ENCODE results near the gene SLC17A2. TPM values are rescaled to one million over a fixed set of nuclear protein-coding genes. Genes with fewer than 3 reads are reported as not detected.

The SLC17A2 gene
- total and polyA plus RNA-seq, 2 donors (not counting 1 experiment from before 2014, with no cell fraction given), result not detected

GRCh38 chr6:25878721-25879322, 51.7 kb downstream of the SLC17A2 start:
- CTCF ChIA-PET, result interaction anchor here (0.5 kb wide), 1 partner anchor 190 kb away, joined by 3 read pairs; no protein-coding TSS in a partner anchor
- H2AFZ ChIP-seq (ENCODE audit: insufficient read depth, low read depth, low read length, poor library complexity, severe bottlenecking), result no peak overlapping the region
- TF ChIP-seq EZH2 (IDR thresholded peaks at IDR 0.05; ENCODE audit: borderline replicate concordance, insufficient read depth, low read depth, low read length, poor library complexity, severe bottlenecking), result no peak
- TF ChIP-seq, protein P1, sequence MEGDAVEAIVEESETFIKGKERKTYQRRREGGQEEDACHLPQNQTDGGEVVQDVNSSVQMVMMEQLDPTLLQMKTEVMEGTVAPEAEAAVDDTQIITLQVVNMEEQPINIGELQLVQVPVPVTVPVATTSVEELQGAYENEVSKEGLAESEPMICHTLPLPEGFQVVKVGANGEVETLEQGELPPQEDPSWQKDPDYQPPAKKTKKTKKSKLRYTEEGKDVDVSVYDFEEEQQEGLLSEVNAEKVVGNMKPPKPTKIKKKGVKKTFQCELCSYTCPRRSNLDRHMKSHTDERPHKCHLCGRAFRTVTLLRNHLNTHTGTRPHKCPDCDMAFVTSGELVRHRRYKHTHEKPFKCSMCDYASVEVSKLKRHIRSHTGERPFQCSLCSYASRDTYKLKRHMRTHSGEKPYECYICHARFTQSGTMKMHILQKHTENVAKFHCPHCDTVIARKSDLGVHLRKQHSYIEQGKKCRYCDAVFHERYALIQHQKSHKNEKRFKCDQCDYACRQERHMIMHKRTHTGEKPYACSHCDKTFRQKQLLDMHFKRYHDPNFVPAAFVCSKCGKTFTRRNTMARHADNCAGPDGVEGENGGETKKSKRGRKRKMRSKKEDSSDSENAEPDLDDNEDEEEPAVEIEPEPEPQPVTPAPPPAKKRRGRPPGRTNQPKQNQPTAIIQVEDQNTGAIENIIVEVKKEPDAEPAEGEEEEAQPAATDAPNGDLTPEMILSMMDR (IDR thresholded peaks at IDR 0.05), result no peak
- intact Hi-C loops (cut with micrococcal nuclease), result no loop called here
- POLR2A ChIA-PET, result no interaction called here
- no peaks in the 10 kb centered on the region for H3K27me3 ChIP-seq (replicated peaks in 1 of 4; ENCODE audit: control extremely low read depth in 1 of 4, control insufficient read depth in 3 of 4, insufficient read depth in 4 of 4, low read length in 3 of 4)
- no peaks in the 10 kb centered on the region for H3K36me3 ChIP-seq (replicated peaks in 1 of 2; ENCODE audit: control extremely low read depth in 1 of 2, control insufficient read depth in 1 of 2, extremely low read depth in 1 of 2, insufficient read depth in 2 of 2, low read length in 1 of 2)
- no peak overlapping the region for H3K27ac Mint-ChIP-seq
- no peaks in the 10 kb centered on the region for H3K9me3 ChIP-seq (ENCODE audit: control extremely low read depth in 1 of 3, control insufficient read depth in 2 of 3, insufficient read depth in 1 of 3, low read length in 2 of 3)
- H3K27me3 Mint-ChIP-seq, result peaks cover 35% of the 10 kb centered on the region
- H3K4me3 Mint-ChIP-seq, result no peak overlapping the region
- H4K20me1 ChIP-seq (ENCODE audit: control insufficient read depth, insufficient read depth, low read length, poor library complexity, severe bottlenecking), result no peaks in the 10 kb centered on the region
- H3K4me1 ChIP-seq (ENCODE audit: control insufficient read depth in 2 of 2, insufficient read depth in 2 of 2, low read length in 2 of 2), result peaks cover 0 to 4% of the 10 kb centered on the region in 2 donors
- no peak overlapping the region for H3K27ac ChIP-seq (ENCODE audit: low read length in 2 of 2)
- H3K4me1 Mint-ChIP-seq, result peaks cover 9% of the 10 kb centered on the region
- no peaks in the 10 kb centered on the region for H3K79me2 ChIP-seq (ENCODE audit: control insufficient read depth, insufficient read depth, low read length)
- H3K4me3 ChIP-seq (ENCODE audit: control extremely low read depth in 1 of 5, extremely low read depth in 1 of 5, insufficient read depth in 1 of 5, low read depth in 2 of 5, low read length in 4 of 5), result no peak overlapping the region
- 100% methylated on average over 1 of the region's 2 CpGs for WGBS (ENCODE audit: insufficient coverage)
- no peak overlapping the region for H3K4me2 ChIP-seq (replicated peaks; ENCODE audit: low read depth, low read length, poor library complexity, severe bottlenecking)
- H3K9ac ChIP-seq (ENCODE audit: low read length), result no peak overlapping the region
- no peak for ATAC-seq (ENCODE audit: low read depth)
- DNase-seq, result no peak
- no peaks in the 10 kb centered on the region for H3K9me3 Mint-ChIP-seq (ENCODE audit: insufficient read depth)

- no peak overlapping the region for H3K4me3 Mint-ChIP-seq
- ChIA-PET POLR2A (no interaction called here), CTCF (no interaction called here)
- H3K36me3 ChIP-seq (replicated peaks in 1 of 2; ENCODE audit: control extremely low read depth in 1 of 2, control insufficient read depth in 1 of 2, extremely low read depth in 1 of 2, insufficient read depth in 2 of 2, low read length in 1 of 2), result no peaks in the 10 kb centered on the region
- no peak for ATAC-seq (ENCODE audit: low read depth)
- H3K4me1 Mint-ChIP-seq, result no peaks in the 10 kb centered on the region
- no peaks in the 10 kb centered on the region for H3K79me2 ChIP-seq (ENCODE audit: control insufficient read depth, insufficient read depth, low read length)
- H3K9me3 Mint-ChIP-seq (ENCODE audit: insufficient read depth), result no peaks in the 10 kb centered on the region
- H2AFZ ChIP-seq (ENCODE audit: insufficient read depth, low read depth, low read length, poor library complexity, severe bottlenecking), result no peak overlapping the region
- TF ChIP-seq EZH2 (IDR thresholded peaks at IDR 0.05; ENCODE audit: borderline replicate concordance, insufficient read depth, low read depth, low read length, poor library complexity, severe bottlenecking), result no peak
- TF ChIP-seq, protein P1 (IDR thresholded peaks at IDR 0.05), result no peak
- no peak overlapping the region for H3K4me2 ChIP-seq (replicated peaks; ENCODE audit: low read depth, low read length, poor library complexity, severe bottlenecking)
- no peak for DNase-seq
- no peaks in the 10 kb centered on the region for H4K20me1 ChIP-seq (ENCODE audit: control insufficient read depth, insufficient read depth, low read length, poor library complexity, severe bottlenecking)
- intact Hi-C loops (cut with micrococcal nuclease), result no loop called here
- H3K9me3 ChIP-seq (ENCODE audit: control extremely low read depth in 1 of 3, control insufficient read depth in 2 of 3, insufficient read depth in 1 of 3, low read length in 2 of 3), result no peaks in the 10 kb centered on the region
- no peak overlapping the region for H3K4me3 ChIP-seq (ENCODE audit: control extremely low read depth in 1 of 5, extremely low read depth in 1 of 5, insufficient read depth in 1 of 5, low read depth in 2 of 5, low read length in 4 of 5)
- no peak overlapping the region for H3K9ac ChIP-seq (ENCODE audit: low read length)
- peaks cover 30% of the 10 kb centered on the region for H3K27me3 Mint-ChIP-seq
- no peaks in the 10 kb centered on the region for H3K4me1 ChIP-seq (ENCODE audit: control insufficient read depth in 2 of 2, insufficient read depth in 2 of 2, low read length in 2 of 2)
- H3K27me3 ChIP-seq (replicated peaks in 1 of 4; ENCODE audit: control extremely low read depth in 1 of 4, control insufficient read depth in 3 of 4, insufficient read depth in 4 of 4, low read length in 3 of 4), result no peaks in the 10 kb centered on the region
- H3K27ac ChIP-seq (ENCODE audit: low read length in 2 of 2), result no peak overlapping the region
- H3K27ac Mint-ChIP-seq, result no peak overlapping the region
- whole genome bisulfite sequencing (ENCODE audit: insufficient coverage), result 100% methylated on average over 1 of the region's 3 CpGs
These were observed 54.4 kb downstream of the SLC17A2 start for GRCh38 chr6:25875926-25876602.
